Measurements from ENCODE around the gene CEP85. TPM values are rescaled to one million over a fixed set of nuclear protein-coding genes. Genes with fewer than 3 reads are reported as not detected.

CEP85 gene
- total and polyA plus RNA-seq, 9 of the 15 experiments (the other 6 are each of a cell fraction or from before 2014, with no cell fraction given) = 42.1 to 140 (median 92.6) TPM

GRCh38 chr1:26233903-26234643 is at the start of gene CEP85 (continued):
- TF ChIP-seq, protein P1, sequence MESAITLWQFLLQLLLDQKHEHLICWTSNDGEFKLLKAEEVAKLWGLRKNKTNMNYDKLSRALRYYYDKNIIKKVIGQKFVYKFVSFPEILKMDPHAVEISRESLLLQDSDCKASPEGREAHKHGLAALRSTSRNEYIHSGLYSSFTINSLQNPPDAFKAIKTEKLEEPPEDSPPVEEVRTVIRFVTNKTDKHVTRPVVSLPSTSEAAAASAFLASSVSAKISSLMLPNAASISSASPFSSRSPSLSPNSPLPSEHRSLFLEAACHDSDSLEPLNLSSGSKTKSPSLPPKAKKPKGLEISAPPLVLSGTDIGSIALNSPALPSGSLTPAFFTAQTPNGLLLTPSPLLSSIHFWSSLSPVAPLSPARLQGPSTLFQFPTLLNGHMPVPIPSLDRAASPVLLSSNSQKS (CRISPR knock-in tag; IDR thresholded peaks at IDR 0.05) = 0 out of 2 replicates have a peak, but pooled peaks have one; percentile 44
- TF ChIP-seq TSC22D4 (tag; IDR thresholded peaks at IDR 0.05) (no peak), ZNF436 (CRISPR knock-in tag; IDR thresholded peaks at IDR 0.05) (no peak), SMARCB1 (IDR thresholded peaks at IDR 0.05; ENCODE audit: insufficient read length, low read depth) (no peak), SP1 (CRISPR knock-in tag; IDR thresholded peaks at IDR 0.05) (peak; percentile 99), ZNF778 (CRISPR knock-in tag; IDR thresholded peaks at IDR 0.05) (no peak), ARID3B (CRISPR knock-in tag; IDR thresholded peaks at IDR 0.05; ENCODE audit: borderline replicate concordance) (0 out of 2 replicates have a peak, but pooled peaks have one; percentile 62), XRCC3 (IDR thresholded peaks at IDR 0.05) (no peak), KDM5B (IDR thresholded peaks at IDR 0.05; ENCODE audit: insufficient replicate concordance, low read depth, low read length) (peak; percentile 95), ZNF75A (CRISPR knock-in tag; IDR thresholded peaks at IDR 0.05) (0 out of 2 replicates have a peak, but pooled peaks have one; percentile 55)
- TF ChIP-seq, protein P2, sequence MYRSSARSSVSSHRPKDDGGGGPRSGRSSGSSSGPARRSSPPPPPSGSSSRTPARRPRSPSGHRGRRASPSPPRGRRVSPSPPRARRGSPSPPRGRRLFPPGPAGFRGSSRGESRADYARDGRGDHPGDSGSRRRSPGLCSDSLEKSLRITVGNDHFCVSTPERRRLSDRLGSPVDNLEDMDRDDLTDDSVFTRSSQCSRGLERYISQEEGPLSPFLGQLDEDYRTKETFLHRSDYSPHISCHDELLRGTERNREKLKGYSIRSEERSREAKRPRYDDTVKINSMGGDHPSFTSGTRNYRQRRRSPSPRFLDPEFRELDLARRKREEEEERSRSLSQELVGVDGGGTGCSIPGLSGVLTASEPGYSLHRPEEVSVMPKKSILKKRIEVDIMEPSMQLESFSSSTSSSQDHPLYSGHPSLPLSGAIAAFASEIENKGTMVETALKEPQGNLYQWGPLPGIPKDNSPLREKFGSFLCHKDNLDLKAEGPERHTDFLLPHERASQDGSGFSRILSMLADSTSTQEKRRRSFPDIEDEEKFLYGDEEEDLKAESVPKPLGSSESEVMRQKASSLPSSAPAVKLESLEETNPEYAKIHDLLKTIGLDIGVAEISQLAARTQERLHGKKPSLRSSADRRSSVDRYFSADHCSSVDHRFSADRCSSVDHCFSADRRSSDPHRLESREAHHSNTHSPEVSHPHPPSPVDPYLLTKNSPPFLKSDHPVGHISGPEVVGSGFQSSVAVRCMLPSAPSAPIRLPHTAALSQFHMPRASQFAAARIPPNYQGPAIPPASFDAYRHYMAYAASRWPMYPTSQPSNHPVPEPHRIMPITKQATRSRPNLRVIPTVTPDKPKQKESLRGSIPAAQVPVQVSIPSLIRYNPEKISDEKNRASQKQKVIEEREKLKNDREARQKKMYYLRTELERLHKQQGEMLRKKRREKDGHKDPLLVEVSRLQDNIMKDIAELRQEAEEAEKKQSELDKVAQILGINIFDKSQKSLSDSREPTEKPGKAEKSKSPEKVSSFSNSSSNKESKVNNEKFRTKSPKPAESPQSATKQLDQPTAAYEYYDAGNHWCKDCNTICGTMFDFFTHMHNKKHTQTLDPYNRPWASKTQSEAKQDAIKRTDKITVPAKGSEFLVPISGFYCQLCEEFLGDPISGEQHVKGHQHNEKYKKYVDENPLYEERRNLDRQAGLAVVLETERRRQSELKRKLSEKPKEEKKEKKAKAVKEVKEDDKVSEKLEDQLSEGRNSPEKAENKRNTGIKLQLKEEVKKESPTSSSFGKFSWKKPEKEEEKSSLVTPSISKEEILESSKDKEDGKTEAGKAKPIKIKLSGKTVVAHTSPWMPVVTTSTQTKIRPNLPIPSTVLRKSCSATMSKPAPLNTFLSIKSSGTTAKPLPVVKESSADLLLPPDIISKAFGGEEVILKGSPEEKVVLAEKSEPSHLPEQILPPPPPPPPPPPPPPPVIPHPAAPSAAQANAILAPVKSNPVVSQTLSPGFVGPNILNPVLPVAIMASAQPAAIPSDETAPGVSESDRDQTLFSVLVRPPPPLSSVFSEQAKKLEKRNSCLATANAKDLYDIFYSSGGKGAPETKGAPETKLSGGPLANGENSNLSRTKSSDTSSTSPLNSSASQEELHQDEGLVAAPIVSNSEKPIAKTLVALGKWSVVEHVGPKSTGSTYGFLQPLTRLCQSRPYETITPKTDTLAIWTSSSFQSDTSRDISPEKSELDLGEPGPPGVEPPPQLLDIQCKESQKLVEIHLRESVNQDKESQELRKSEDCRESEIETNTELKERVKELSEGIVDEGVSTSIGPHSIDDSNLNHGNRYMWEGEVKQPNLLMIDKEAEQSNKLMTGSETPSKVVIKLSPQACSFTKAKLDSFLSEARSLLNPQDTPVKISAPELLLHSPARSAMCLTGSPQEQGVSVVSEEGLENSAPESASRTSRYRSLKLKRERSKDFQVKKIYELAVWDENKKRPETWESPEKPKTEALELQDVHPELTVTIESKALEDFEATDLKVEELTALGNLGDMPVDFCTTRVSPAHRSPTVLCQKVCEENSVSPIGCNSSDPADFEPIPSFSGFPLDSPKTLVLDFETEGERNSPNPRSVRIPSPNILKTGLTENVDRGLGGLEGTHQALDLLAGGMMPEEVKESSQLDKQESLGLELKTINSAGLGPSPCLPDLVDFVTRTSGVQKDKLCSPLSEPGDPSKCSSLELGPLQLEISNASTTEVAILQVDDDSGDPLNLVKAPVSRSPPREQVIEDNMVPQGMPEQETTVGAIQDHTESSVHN (IDR thresholded peaks at IDR 0.05; ENCODE audit: borderline replicate concordance in 1 of 2, low read depth in 1 of 2) = no peak

Measured in K562 (cell line).